HFF-Myc (cell line): ENCODE results near the gene CDS1.

ENCODE experiments used
- DNase-seq: peaks from one replicate; pipeline ENCODE4 v3.0.0-alpha.2; 2011; ENCODE audit warnings: low read depth; ENCODE audit errors: extremely low read depth
- H3K4me3 ChIP-seq: replicated peaks from 2 replicates; pipeline ENCODE4 v1.5.1; 2011; ENCODE audit warnings: low read depth, mild to moderate bottlenecking, control low read depth, low read length
- CTCF ChIP-seq: IDR thresholded peaks from 2 replicates; pipeline ENCODE4 v1.5.1; 2012; ENCODE audit warnings: mild to moderate bottlenecking, low read depth, low read length, control low read depth; ENCODE audit errors: missing control alignments

The CDS1 gene

DNA sequence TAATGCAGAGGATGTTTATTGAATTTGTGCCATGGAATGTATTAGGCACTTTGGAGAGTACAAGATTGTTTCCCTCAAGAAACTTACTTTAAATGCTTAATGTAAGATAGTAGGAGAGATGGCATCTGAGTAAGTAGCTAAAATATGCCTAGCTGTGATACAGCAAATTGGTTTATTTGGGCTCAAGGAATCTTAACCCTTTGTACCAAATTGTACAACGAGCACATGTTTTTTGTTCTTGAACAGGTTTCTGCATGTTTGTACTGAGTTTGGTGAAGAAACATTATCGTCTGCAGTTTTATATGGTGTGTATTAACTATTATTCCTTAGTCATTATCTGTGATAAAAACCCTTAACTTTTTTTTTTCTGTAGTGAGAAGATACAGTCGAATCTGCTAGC is 48.6 kb downstream of the CDS1 start:
- no peak overlapping the region for H3K4me3 ChIP-seq
- TF ChIP-seq CTCF, result no peak
- no peak for DNase-seq

- DNase-seq, result no peak
- no peak overlapping the region for H3K4me3 ChIP-seq
- no peak for TF ChIP-seq CTCF
These were observed 49.2 kb downstream of the CDS1 start for GRCh38 chr4:84632092-84632491.

DNA sequence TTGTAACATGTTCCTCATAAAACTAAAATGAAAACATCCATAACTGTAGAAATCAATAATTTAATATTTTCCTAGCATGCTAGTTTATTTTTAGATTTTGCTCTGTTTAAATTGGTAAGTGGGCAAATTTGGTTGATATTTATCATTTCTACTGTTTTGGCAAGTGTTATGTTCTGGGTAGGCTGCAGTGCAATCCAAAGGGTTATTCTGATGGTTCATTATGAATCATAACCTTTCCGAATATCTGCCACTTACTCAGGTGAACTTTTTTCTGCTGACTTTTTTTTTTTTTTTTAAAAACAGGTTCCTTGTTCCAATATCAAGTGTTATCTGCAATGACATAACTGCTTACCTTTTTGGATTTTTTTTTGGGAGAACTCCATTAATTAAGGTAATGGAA is 52.0 kb downstream of the CDS1 start:
- no peak for TF ChIP-seq CTCF
- no peak for DNase-seq
- no peak overlapping the region for H3K4me3 ChIP-seq

GRCh38 chr4:84638092-84638491 is 55.2 kb downstream of the CDS1 start:
- H3K4me3 ChIP-seq, result no peak overlapping the region
- DNase-seq, result no peak
- TF ChIP-seq CTCF, result no peak

GRCh38 chr4:84639145-84639544 is 56.2 kb downstream of the CDS1 start:
- no peak for TF ChIP-seq CTCF
- peak; percentile 16 for DNase-seq
- H3K4me3 ChIP-seq, result no peak overlapping the region

GRCh38 chr4:84644087-84644486 is 61.2 kb downstream of the CDS1 start:
- no peak for DNase-seq
- TF ChIP-seq CTCF, result no peak
- H3K4me3 ChIP-seq, result no peak overlapping the region

DNA sequence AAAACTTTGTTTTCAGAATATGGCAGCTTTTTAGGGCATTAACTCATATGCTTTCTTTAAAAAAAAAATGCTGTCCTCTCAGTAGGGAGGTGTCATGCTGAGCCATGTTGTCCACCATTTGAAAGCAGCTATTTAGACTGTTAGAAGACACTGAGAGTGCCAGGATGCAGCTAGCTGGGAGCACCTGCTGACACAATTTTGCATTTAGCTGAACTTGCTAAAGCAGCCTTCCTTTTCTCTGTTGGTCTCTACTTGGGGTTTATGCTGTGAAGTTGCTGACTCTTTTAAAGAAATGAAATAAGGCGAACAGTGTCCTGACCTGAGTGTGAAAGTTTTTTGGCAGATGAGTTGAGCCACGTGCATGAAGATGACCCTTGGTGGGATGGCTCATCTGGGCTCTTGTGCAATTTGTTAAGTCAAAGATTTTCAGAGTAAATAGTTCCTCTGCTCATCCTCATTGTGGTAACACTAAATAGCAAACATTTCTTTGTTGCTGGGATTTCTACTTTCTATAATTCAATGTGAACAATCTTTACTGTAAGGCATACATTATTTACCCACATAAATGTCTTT is 64.5 kb downstream of the CDS1 start:
- H3K4me3 ChIP-seq, result no peak overlapping the region
- TF ChIP-seq CTCF, result no peak
- no peak for DNase-seq
